Measurements from ENCODE around the gene PRR14. TPM values are rescaled to one million over a fixed set of nuclear protein-coding genes. Genes with fewer than 3 reads are reported as not detected.

Gene PRR14
- 63.5 and 77.9 TPM in 2 replicates for total RNA-seq

GRCh38 chr16:30650369-30651123 is at the start of gene PRR14:
Gene PRR14, plus strand, starts transcription at chr16:30650960. Its CDS starts 686 bp downstream, at chr16:30651646.
- ATAC-seq (ENCODE audit: low read depth): peak; percentile 72
- H3K4me1 Mint-ChIP-seq: peaks cover 24% of the 10 kb centered on the region
- peak within 1 kb of the TSS; percentile 95 for H3K27ac Mint-ChIP-seq
- peaks cover 36% of the 10 kb centered on the region for H3K36me3 Mint-ChIP-seq (ENCODE audit: low read depth)
- intact Hi-C loops (cut with micrococcal nuclease): loop anchor here (1.0 to 10.0 kb wide), 16 partner anchors 8 to 586 kb away; partner anchors contain the start of genes ALDOA, CFAP119, DCTPP1 and FBRS
- peak; percentile 90 for DNase-seq
- H3K4me3 Mint-ChIP-seq: peak within 1 kb of the TSS; percentile 96
- H3K27me3 Mint-ChIP-seq: no peaks in the 10 kb centered on the region
- TF ChIP-seq, protein P1, sequence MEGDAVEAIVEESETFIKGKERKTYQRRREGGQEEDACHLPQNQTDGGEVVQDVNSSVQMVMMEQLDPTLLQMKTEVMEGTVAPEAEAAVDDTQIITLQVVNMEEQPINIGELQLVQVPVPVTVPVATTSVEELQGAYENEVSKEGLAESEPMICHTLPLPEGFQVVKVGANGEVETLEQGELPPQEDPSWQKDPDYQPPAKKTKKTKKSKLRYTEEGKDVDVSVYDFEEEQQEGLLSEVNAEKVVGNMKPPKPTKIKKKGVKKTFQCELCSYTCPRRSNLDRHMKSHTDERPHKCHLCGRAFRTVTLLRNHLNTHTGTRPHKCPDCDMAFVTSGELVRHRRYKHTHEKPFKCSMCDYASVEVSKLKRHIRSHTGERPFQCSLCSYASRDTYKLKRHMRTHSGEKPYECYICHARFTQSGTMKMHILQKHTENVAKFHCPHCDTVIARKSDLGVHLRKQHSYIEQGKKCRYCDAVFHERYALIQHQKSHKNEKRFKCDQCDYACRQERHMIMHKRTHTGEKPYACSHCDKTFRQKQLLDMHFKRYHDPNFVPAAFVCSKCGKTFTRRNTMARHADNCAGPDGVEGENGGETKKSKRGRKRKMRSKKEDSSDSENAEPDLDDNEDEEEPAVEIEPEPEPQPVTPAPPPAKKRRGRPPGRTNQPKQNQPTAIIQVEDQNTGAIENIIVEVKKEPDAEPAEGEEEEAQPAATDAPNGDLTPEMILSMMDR (IDR thresholded peaks at IDR 0.05): no peak
- ChIA-PET CTCF (interaction anchor here (0.7 to 2.7 kb wide), 9 partner anchors 10 to 268 kb away, joined by 3 to 13 read pairs (median 6); partner anchors contain the start of genes SEPTIN1 and ZNF764), POLR2A (interaction anchor here (0.5 to 2.9 kb wide), 39 partner anchors 9 to 1666 kb away, joined by 3 to 96 read pairs (median 6); partner anchors contain the start of genes ALDOA, ARMC5, DCTPP1 and FBRS)
- H3K9me3 Mint-ChIP-seq: no peaks in the 10 kb centered on the region

- peaks cover 44% of the 10 kb centered on the region for H3K36me3 Mint-ChIP-seq (ENCODE audit: low read depth)
- TF ChIP-seq, protein P1 (IDR thresholded peaks at IDR 0.05): no peak
- no peaks in the 10 kb centered on the region for H3K27me3 Mint-ChIP-seq
- CTCF ChIA-PET: interaction anchor here (1.5 kb wide), 1 partner anchor 44 kb away, joined by 3 read pairs; the partner anchor contains the start of gene ZNF764
- H3K4me3 Mint-ChIP-seq: no peak overlapping the region
- POLR2A ChIA-PET: no interaction called here
- intact Hi-C loops (cut with micrococcal nuclease): no loop called here
- no peak overlapping the region for H3K27ac Mint-ChIP-seq
- H3K4me1 Mint-ChIP-seq: peaks cover 3% of the 10 kb centered on the region
- ATAC-seq (ENCODE audit: low read depth): no peak
- no peaks in the 10 kb centered on the region for H3K9me3 Mint-ChIP-seq
- no peak for DNase-seq
Measured at GRCh38 chr16:30601966-30602365, 48.8 kb upstream of the PRR14 start.

DNA sequence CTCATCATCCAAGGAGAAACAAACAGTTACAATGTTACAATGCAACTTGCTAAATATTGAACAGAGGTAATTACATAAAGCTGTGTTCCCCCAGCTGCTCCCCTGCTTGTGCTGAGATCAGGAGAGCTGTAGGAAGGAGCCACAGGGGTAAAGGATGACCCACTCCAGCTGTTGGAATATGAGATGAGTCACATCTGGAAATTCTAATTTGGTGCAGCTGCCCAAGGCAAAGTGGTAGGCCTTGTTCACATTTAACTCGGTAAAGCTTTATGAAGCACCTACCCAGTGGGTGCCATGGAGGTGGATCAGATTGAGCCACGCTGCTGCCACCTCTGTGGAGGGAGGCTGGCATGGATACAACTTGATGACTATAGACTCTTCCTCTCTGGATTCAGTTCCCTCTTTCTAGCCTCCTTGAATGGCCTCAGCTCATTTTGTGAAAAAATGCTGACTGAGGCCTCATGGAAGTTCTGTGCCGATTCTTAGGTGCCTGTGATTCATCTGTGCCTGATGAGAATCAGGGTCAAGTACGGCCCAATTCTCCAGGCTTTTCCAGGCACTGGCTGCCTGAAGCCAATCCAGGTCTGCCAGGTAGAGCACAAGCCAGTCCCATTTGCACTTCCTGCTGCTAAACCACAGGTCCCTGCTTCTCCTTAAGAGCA is 48.0 kb upstream of the PRR14 start:
- H3K27ac Mint-ChIP-seq: no peak overlapping the region

DNA sequence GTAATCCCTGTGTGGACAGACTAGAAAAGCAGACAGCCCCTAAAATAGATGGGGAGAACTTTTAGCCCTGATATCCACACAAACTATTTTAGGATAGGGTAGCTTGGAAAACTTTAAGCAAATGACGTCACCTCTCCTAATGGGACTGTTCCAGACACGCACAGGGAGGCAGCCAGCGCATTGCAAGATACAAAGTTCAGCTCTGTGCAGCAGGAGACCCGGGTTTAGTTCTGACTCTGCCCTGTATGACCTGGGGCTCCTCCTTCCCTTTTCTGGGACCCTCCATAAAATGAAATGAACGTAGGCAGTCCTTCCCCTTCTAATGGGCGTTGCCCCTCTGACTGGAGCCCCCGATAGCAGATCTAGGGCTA is 46.8 kb upstream of the PRR14 start:
- ATAC-seq (ENCODE audit: low read depth): no peak
- Mint-ChIP-seq H3K4me3 (no peak overlapping the region), H3K27me3 (no peaks in the 10 kb centered on the region), H3K27ac (no peak overlapping the region), H3K9me3 (no peaks in the 10 kb centered on the region), H3K4me1 (peaks cover 2% of the 10 kb centered on the region), H3K36me3 (ENCODE audit: low read depth) (peaks cover 52% of the 10 kb centered on the region)
- CTCF ChIA-PET: no interaction called here
- POLR2A ChIA-PET: no interaction called here
- intact Hi-C loops (cut with micrococcal nuclease): no loop called here
- DNase-seq: no peak
- TF ChIP-seq, protein P1 (IDR thresholded peaks at IDR 0.05): no peak

More for the DNA sequence above, 48.0 kb upstream of the PRR14 start:
- ATAC-seq (ENCODE audit: low read depth) (no peak), DNase-seq (no peak)
- TF ChIP-seq, protein P1 (IDR thresholded peaks at IDR 0.05): no peak
- ChIA-PET CTCF (interaction anchor here (1.5 kb wide), 1 partner anchor 45 kb away, joined by 3 read pairs; the partner anchor contains the start of gene ZNF764), POLR2A (interaction anchor here (0.6 to 0.7 kb wide), 2 partner anchors 129 to 173 kb away, joined by 3 read pairs; partner anchors contain the start of gene DCTPP1)
- Mint-ChIP-seq H3K36me3 (ENCODE audit: low read depth) (peaks cover 48% of the 10 kb centered on the region), H3K9me3 (no peaks in the 10 kb centered on the region), H3K4me1 (peaks cover 3% of the 10 kb centered on the region), H3K4me3 (no peak overlapping the region), H3K27me3 (no peaks in the 10 kb centered on the region)
- intact Hi-C loops (cut with micrococcal nuclease): no loop called here
